HG02571 (cell line): Measurements from ENCODE around the gene PCDHGA6.
"Not testable (repeated sequence)": the region's sequence is repeated elsewhere in the genome, so short reads cannot be mapped to it uniquely, and the experiment has no call there.

Experiments used
- ATAC-seq: cut with Tn5 transposase; IDR thresholded peaks from one replicate; pipeline ENCODE4 v1.9.1; 2021; ENCODE audit warnings: mild to moderate bottlenecking, moderate library complexity; ENCODE audit not compliant: unreplicated experiment

The PCDHGA6 gene

DNA sequence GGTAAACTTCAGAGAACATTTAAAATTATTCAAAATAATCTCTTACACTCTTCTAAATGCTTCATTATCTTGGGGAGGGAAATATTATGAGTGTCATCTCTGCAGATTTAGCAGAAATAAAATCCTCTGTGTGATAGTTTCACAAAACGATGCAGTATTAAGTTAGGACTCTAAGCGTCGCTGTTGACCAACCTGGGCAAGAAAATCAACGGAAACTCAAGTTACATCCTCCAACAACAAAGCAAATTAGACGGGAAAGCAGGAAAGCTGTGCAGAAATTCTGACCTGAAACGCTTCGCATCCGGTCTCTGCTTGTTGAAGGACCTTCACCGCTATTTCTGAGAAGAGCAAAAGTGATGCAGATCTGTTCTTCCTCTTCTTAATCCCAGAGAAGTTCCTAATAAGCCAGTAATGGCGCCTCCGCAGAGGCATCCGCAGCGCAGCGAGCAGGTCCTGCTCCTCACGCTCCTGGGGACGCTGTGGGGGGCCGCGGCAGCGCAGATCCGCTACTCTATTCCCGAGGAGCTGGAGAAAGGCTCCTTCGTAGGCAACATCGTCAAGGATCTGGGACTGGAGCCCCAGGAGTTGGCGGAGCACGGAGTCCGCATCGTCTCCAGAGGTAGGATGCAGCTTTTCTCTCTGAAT lies at the start of gene PCDHGA6:
Gene PCDHGA6 (plus strand): TSS at position 219 of the 645 bp plus-strand sequence. CDS start 193 bp downstream, at position 412.
- no peak for ATAC-seq

DNA sequence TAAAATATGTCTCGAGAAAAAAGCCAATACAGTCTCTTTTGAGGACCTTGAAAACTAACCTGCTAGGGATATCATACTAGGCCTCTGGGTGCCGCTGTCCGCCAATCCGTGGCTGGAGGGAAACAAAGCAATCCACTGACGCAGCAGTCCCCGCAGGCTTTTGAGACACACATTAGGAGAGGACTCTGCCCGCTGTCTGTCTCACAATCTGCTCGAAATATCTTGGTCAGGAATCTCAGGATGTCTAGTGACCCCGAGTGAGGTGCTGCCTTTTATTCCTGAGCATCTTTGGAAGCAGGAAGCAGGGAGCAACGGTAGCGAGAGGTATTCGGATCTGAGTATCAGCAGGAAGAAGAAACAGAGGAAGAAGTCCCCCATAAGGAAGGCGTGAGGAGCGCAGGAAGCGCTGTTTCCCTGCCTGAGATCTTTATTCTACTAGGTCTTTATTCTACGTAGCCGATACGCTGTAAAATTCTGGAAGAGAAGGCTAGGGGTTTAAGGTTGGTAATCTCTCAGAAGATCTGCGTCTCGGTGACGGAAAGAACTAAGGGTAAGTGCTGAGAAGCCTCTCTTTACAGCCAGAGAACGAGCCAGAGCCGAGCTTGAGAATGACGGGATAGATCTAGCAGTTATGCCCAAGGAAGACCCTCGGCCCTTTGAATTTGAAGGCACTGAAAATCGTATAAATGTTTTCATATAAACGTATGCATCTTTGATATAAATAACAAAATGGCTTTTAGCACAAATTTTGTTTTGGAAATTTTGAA lies 47.4 kb upstream of the PCDHGA6 start:
- peak; percentile 81 for ATAC-seq

GRCh38 chr5:141328231-141328630 lies 45.5 kb upstream of the PCDHGA6 start:
- no peak for ATAC-seq

DNA sequence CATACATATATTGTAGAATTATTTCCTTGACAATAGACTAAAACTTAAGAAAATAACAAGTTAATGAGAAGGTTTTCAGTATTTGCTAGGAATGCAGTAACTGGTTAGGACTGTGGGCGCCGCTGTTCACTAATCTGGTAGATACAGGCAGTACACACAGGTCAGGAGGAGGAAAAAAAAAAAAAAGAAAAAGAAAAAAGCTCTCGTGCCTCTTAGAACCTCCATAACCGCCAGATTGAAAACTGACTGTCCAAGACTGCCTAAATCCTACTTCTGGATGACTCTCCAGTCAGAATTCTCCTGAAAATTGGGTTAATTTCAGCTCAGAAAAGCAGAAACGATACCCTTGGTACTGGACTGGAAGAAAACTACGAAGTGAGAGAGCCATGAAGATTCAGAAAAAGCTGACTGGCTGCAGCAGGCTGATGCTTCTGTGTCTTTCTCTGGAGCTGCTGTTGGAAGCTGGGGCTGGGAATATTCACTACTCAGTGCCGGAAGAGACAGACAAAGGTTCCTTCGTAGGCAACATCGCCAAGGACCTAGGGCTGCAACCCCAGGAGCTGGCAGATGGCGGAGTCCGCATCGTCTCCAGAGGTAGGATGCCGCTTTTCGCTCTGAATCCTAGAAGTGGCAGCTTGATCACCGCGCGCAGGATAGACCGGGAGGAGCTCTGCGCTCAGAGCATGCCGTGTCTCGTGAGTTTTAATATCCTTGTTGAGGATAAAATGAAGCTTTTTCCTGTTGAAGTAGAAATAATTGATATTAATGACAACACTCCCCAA lies 43.2 kb upstream of the PCDHGA6 start, which contains the start of gene PCDHGA1:
Gene PCDHGA1 (plus strand): TSS at position 216 of the 782 bp plus-strand sequence.
- ATAC-seq: no peak

DNA sequence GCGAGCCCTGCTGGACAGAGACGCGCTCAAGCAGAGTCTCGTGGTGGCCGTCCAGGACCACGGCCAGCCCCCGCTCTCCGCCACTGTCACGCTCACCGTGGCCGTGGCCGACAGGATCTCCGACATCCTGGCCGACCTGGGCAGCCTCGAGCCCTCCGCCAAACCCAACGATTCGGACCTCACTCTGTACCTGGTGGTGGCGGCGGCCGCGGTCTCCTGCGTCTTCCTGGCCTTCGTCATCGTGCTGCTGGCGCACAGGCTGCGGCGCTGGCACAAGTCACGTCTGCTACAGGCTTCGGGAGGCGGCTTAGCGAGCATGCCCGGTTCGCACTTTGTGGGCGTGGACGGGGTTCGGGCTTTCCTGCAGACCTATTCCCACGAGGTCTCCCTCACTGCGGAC lies 41.1 kb upstream of the PCDHGA6 start:
- not testable (repeated sequence) for ATAC-seq

GRCh38 chr5:141338538-141339306 lies 35.0 kb upstream of the PCDHGA6 start, which contains the start of gene PCDHGA2:
PCDHGA2 (plus strand) TSS chr5:141338760.
- no peak for ATAC-seq

DNA sequence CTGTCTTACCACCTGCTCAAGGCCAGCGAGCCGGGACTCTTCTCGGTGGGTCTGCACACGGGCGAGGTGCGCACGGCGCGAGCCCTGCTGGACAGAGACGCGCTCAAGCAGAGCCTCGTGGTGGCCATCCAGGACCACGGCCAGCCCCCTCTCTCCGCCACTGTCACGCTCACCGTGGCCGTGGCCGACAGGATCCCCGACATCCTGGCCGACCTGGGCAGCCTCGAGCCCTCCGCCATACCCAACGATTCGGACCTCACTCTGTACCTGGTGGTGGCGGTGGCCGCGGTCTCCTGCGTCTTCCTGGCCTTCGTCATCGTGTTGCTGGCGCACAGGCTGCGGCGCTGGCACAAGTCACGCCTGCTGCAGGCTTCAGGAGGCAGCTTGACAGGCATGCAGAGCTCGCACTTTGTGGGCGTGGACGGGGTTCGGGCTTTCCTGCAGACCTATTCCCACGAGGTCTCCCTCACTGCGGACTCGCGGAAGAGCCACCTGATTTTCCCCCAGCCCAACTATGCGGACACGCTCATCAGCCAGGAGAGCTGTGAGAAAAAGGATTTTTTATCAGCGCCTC lies 32.8 kb upstream of the PCDHGA6 start:
- not testable (repeated sequence) for ATAC-seq

- no peak for ATAC-seq
Observed at GRCh38 chr5:141342773-141343172, 30.9 kb upstream of the PCDHGA6 start.

DNA sequence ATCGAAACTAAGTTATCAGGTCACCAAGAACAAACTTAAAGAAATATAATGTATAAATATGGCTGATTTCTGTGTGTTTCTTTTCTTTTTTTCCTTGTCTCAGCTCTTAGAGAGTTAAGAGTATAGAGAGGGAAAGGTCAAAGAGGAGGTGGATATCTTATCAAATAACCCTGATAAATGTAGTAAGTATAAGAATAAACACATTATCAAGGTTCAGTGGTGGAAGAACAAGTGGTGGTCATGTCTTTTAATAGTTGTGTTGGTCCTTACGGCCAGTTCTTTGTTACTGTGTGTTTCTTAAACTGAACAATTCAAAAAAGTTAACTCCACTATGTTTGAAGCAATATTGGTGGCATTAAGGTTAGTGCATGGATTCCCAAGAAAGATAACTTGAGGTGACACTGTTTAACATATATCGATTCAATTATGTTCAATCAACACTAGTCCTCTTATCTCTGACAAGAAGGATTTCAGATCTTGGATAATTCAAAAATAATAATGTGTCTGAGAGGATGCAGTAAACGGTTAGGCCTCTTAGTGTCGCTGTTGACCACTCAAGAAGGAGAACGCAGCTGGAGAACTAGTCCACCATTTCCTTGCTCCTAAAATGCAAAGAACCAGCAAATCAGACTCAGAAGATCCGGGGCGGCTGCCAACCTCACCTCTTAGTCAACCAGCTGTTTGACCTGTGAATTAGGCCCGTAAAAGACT lies 30.3 kb upstream of the PCDHGA6 start, which contains the start of gene PCDHGA3:
Gene PCDHGA3 (plus strand): TSS at position 588 of the 711 bp plus-strand sequence. CDS start 205 bp downstream, outside the sequence.
- no peak for ATAC-seq

DNA sequence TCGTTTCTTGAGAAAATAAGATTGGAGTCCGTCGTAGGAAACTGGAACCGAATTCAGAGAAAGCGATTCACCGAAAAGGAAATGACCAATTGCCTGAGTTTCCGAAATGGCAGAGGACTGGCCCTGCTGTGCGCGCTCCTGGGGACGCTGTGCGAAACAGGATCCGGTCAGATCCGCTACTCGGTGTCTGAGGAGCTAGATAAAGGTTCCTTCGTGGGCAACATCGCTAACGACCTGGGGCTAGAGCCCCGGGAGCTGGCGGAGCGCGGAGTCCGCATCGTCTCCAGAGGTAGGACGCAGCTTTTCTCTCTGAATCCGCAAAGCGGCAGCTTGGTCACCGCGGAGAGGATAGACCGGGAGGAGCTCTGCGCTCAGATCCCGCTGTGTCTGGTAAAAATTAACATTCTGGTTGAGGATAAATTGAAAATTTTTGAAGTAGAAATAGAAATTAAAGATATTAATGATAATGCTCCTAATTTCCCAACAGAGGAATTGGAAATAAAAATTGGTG lies 29.7 kb upstream of the PCDHGA6 start:
- ATAC-seq: no peak

DNA sequence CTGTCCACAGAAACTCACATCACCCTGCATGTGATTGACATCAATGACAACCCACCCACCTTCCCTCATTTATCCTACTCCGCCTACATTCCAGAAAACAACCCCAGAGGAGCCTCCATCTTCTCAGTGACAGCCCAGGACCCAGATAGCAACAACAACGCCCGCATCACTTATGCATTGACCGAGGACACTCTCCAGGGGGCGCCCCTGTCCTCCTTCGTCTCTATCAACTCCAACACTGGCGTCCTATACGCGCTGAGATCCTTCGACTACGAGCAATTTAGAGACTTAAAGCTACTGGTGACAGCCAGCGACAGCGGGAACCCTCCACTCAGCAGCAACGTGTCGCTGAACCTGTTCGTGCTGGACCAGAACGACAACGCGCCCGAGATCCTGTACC lies 28.4 kb upstream of the PCDHGA6 start:
- ATAC-seq: no peak

DNA sequence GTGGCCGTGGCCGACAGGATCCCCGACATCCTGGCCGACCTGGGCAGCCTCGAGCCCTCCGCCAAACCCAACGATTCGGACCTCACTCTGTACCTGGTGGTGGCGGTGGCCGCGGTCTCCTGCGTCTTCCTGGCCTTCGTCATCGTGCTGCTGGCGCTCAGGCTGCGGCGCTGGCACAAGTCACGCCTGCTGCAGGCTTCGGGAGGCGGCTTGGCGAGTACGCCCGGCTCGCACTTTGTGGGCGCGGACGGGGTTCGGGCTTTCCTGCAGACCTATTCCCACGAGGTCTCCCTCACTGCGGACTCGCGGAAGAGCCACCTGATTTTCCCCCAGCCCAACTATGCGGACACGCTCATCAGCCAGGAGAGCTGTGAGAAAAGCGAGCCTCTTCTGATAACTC lies 27.7 kb upstream of the PCDHGA6 start:
- not testable (repeated sequence) for ATAC-seq

- ATAC-seq: no peak
Observed at GRCh38 chr5:141349917-141350619, 23.6 kb upstream of the PCDHGA6 start, which contains the start of gene PCDHGB1. PCDHGB1 (plus strand) TSS chr5:141350099; CDS start chr5:141350261, 162 bp downstream.

- no peak for ATAC-seq
Observed at GRCh38 chr5:141351591-141351990, 22.1 kb upstream of the PCDHGA6 start.

GRCh38 chr5:141354900-141355469 lies 18.7 kb upstream of the PCDHGA6 start, which contains the start of gene PCDHGA4:
PCDHGA4 (plus strand) TSS chr5:141355021; CDS start chr5:141355108, 87 bp downstream.
- ATAC-seq: no peak

DNA sequence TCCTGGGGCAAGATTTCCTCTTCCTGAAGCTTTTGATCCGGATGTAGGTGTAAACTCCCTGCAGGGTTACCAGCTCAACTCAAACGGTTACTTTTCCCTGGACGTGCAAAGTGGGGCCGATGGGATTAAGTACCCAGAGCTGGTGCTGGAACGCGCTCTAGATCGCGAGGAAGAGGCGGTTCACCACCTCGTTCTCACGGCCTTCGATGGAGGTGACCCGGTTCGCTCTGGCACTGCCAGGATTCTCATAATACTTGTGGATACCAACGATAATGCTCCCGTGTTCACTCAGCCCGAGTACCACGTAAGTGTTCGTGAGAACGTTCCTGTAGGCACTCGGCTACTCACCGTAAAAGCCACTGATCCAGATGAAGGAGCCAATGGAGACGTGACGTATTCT lies 18.1 kb upstream of the PCDHGA6 start:
- no peak for ATAC-seq

- no peak for ATAC-seq
Observed at GRCh38 chr5:141356133-141356532, 17.6 kb upstream of the PCDHGA6 start.

GRCh38 chr5:141356950-141357349 lies 16.7 kb upstream of the PCDHGA6 start:
- no peak for ATAC-seq
